Parathyroid adenoma (tissue), 2 donors: ENCODE results near the gene TMEM255B.

Experiments used
- H2AFZ ChIP-seq: fragments of 300-600 bp; sonication (generic); one replicate; pipeline ENCODE4 v1.7.0; 2017; ENCODE audit warnings: antibody characterized with exemption, mild to moderate bottlenecking
- H3K27ac ChIP-seq: fragments of 300-600 bp; sonication (generic); one replicate; pipeline ENCODE4 v1.7.0; 2017
- H3K27me3 ChIP-seq: fragments of 300-600 bp; sonication (generic); one replicate; pipeline ENCODE4 v1.7.0; 2017; ENCODE audit warnings: low read length; ENCODE audit not compliant: control insufficient read depth, insufficient read depth
- H3K36me3 ChIP-seq: fragments of 300-600 bp; sonication (generic); one replicate; pipeline ENCODE4 v1.7.0; 2017; ENCODE audit warnings: low read length; ENCODE audit not compliant: control insufficient read depth, insufficient read depth
- H3K4me1 ChIP-seq: fragments of 300-600 bp; sonication (generic); one replicate; pipeline ENCODE4 v1.7.0; 2017; ENCODE audit warnings: control low read depth
- H3K4me2 ChIP-seq: fragments of 300-600 bp; sonication (generic); one replicate; pipeline ENCODE4 v1.7.0; 2017; ENCODE audit warnings: low read length
- H3K4me3 ChIP-seq: fragments of 300-600 bp; sonication (generic); one replicate; pipeline ENCODE4 v1.7.0; 2017; ENCODE audit warnings: low read depth, low read length
- H3K79me2 ChIP-seq: fragments of 300-600 bp; sonication (generic); one replicate; pipeline ENCODE4 v1.7.0; 2017; ENCODE audit warnings: control low read depth
- H3K9ac ChIP-seq: fragments of 300-600 bp; sonication (generic); one replicate; pipeline ENCODE4 v1.7.0; 2017; ENCODE audit warnings: mild to moderate bottlenecking
- H3K9me3 ChIP-seq: fragments of 300-600 bp; sonication (generic); one replicate; pipeline ENCODE4 v1.7.0; 2017; ENCODE audit warnings: low read length; ENCODE audit not compliant: control insufficient read depth
- CTCF ChIP-seq: fragments of 300-600 bp; sonication (generic); IDR thresholded peaks from one replicate; pipeline ENCODE4 v1.7.0; 2017; ENCODE audit warnings: antibody characterized with exemption, mild to moderate bottlenecking
- donor health status: primary hyperparathyroidism.

Gene TMEM255B

GRCh38 chr13:113845723-113846635 lies 87.0 kb downstream of the TMEM255B start:
- no peak overlapping the region for H2AFZ ChIP-seq
- H3K9ac ChIP-seq: no peak overlapping the region
- no peak overlapping the region for H3K27ac ChIP-seq
- no peaks in the 10 kb centered on the region for H3K4me1 ChIP-seq
- no peaks in the 10 kb centered on the region for H3K36me3 ChIP-seq
- H3K4me2 ChIP-seq: no peak overlapping the region
- no peak for TF ChIP-seq CTCF
- H3K27me3 ChIP-seq: no peaks in the 10 kb centered on the region
- no peaks in the 10 kb centered on the region for H3K9me3 ChIP-seq
- peaks cover 25% of the 10 kb centered on the region for H3K79me2 ChIP-seq
- H3K4me3 ChIP-seq: no peak overlapping the region

GRCh38 chr13:113846636-113847318 lies 87.8 kb downstream of the TMEM255B start:
- peaks cover 26% of the 10 kb centered on the region for H3K79me2 ChIP-seq
- no peaks in the 10 kb centered on the region for H3K4me1 ChIP-seq

GRCh38 chr13:113848020-113848419 lies 89.0 kb downstream of the TMEM255B start:
- H3K4me1 ChIP-seq: no peaks in the 10 kb centered on the region
- H3K4me3 ChIP-seq: no peak overlapping the region
- no peak for TF ChIP-seq CTCF
- no peak overlapping the region for H2AFZ ChIP-seq
- H3K9ac ChIP-seq: no peak overlapping the region
- H3K79me2 ChIP-seq: peaks cover 23% of the 10 kb centered on the region
- no peak overlapping the region for H3K4me2 ChIP-seq
- H3K27me3 ChIP-seq: no peaks in the 10 kb centered on the region
- H3K9me3 ChIP-seq: no peaks in the 10 kb centered on the region
- no peak overlapping the region for H3K27ac ChIP-seq
- no peaks in the 10 kb centered on the region for H3K36me3 ChIP-seq

More at GRCh38 chr13:113846636-113847318, 87.8 kb downstream of the TMEM255B start:
- no peaks in the 10 kb centered on the region for H3K9me3 ChIP-seq
- no peak overlapping the region for H3K4me3 ChIP-seq
- no peaks in the 10 kb centered on the region for H3K27me3 ChIP-seq
- no peak overlapping the region for H3K27ac ChIP-seq
- no peak for TF ChIP-seq CTCF
- H3K9ac ChIP-seq: no peak overlapping the region
- no peaks in the 10 kb centered on the region for H3K36me3 ChIP-seq
- no peak overlapping the region for H3K4me2 ChIP-seq
- H2AFZ ChIP-seq: no peak overlapping the region

GRCh38 chr13:113848431-113849260 lies 89.6 kb downstream of the TMEM255B start:
- no peak overlapping the region for H3K9ac ChIP-seq
- no peaks in the 10 kb centered on the region for H3K4me1 ChIP-seq
- no peaks in the 10 kb centered on the region for H3K27me3 ChIP-seq
- H3K4me2 ChIP-seq: no peak overlapping the region
- H3K36me3 ChIP-seq: no peaks in the 10 kb centered on the region
- H3K9me3 ChIP-seq: no peaks in the 10 kb centered on the region
- TF ChIP-seq CTCF: no peak
- no peak overlapping the region for H2AFZ ChIP-seq
- H3K79me2 ChIP-seq: peaks cover 23% of the 10 kb centered on the region
- H3K27ac ChIP-seq: no peak overlapping the region
- no peak overlapping the region for H3K4me3 ChIP-seq
